ENCODE data around the gene COL4A6.
A peak's percentile ranks its signal among the peaks of the same experiment; 100 is the strongest.

The COL4A6 gene

DNA sequence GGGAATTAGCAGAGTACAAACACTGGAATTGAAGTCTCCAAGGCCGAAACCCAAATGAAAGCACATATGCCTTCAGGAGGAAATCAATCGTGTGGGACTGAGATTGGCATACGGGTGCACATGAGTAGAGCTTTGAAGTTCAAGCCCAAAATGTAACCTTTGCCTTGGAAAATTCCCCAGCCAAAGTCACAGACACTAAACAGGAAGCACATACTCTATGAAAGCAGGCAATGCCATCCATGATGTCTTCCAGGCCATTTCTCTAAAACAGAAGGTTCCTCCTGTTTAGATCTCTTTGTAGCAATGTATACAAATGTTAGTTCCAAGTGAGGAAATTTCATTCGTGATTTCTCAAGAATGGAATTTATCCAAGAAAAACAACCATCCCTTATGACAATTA, 162.5 kb downstream of the COL4A6 start:
- no peak for DNase-seq

DNA sequence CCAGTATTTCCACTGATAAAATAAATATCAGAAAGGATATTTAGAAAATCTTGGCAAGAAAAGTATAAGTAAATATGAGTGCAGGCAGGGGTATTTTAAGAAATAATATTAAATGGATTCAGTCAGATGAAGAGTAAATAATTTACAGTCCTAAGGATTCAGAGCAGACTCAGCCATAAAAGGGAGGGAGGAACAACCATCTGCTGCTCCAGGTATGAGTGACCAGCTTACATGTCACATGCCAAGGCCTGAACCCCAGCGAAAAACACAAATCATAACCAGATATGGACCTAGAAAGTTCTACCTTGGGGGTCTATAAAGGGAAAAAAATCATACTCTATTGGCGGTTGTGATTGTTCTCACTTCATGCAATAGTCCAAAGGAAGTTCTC, 166.8 kb downstream of the COL4A6 start:
- no peak for DNase-seq

DNA sequence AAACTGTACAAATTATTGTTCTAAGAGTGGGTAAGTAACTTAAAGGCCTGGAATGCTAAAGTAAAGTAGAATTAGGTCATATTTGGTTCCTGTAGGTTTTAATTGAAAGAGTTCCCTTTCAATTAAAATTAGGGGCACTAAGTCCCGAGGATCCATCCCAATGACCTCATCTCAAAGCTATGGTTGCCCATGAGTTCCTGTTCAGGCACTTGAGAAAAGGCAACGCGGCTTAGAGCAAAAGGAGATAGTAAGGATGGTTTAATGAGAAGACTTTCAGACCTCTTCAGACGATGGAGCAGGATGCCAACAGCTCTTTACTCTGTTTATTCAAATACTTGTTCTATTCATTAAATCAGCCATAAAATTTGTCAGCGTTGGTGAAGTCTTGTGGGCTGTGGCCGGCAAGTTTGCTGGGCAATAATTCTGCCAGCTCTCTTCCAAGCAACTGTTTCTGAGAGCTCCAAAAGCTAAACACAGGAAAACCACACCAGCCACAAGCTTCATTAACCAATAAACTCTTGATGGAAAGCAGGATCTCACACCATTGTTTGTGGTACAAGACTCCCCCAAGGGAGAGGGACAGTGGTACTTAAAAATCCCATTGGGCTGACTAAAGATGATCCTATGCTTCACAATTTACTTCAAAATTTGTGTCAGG, 167.4 kb downstream of the COL4A6 start:
- DNase-seq: no peak

DNA sequence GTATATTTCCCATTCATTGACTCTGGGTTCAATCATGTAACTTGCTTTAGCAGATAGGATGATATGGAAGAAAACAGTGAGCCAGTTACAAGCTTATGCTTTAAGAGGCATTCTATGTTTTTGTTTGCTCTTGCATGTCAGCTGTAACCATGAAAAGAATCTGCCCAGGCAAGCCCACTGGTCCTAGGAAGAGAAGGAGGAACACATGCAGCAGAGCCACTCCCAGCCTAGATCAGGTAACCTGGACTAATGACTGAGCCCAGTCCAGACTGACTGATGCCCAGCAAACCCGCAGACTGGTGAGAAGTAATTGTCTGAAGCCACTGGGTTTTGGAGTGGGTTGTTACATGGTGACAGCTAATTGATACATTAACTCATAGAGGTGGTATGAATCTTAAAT, 167.9 kb downstream of the COL4A6 start:
- DNase-seq: no peak

DNA sequence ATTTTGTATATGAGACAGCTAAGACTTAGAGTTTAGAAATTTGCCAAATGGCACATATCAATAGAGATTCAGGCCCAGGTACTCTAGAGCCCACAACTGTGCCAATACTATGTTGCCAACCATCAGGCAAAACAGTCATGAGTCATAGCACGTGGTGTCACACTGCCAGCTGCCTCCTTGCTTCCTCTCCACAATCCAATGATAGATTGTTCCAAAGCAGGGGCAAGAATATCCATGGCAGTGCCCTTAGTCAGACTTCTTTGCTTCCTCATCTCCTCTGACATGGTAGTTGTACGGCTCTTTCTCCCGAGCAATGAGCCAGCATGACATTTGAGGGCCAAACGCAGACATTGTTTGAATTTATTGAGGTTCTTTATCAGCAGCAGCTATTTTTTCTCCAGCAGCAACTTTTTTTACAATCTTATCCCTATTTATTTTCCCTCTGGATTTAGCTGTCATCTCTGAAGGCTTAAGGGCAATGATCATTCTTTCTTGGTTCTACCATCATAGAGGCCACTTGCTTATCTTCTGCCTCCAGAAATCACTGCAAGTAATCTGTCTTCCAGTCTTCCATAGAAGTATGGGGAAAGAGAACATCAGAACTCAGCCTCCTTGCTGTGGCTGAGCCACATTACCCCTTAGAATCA, 169.7 kb downstream of the COL4A6 start:
- DNase-seq: no peak

DNA sequence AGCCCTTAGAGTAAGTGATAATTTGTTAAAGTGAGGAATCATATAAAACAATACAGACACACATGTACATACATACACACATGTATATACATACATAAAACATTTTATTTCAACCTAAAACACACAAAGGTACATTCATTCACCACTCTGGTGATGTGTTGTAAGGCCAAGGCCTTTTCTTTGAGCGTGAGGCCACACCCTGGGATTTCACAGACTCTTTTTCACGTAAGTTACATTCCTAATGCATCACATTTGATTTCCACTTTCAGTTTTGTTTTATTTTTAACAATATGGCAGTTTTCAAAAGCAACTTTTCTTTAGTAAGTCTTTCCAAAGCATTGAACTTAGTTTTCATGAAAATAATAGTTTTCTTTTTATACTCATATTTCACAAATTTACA, 170.7 kb downstream of the COL4A6 start:
- no peak for DNase-seq

DNA sequence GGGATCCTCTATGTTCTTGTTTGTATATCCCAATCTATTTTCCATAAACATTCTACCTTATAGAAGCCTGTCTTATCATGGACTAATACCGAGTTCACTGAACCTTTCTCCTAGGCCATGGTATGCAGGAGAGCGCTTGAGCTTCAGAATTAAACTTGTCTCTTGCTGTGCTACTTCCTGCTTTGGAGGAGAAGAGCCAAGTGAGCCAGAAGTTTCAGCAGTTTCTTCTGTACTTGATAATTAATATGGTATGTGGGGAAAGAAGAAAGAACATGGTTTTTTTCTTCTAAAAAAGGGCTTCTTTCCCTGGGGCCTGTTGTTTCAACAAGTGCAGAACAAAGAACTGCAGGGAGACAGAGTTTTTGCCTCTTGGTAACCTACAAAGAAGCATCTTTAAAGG, 173.8 kb downstream of the COL4A6 start:
- no peak for DNase-seq

DNA sequence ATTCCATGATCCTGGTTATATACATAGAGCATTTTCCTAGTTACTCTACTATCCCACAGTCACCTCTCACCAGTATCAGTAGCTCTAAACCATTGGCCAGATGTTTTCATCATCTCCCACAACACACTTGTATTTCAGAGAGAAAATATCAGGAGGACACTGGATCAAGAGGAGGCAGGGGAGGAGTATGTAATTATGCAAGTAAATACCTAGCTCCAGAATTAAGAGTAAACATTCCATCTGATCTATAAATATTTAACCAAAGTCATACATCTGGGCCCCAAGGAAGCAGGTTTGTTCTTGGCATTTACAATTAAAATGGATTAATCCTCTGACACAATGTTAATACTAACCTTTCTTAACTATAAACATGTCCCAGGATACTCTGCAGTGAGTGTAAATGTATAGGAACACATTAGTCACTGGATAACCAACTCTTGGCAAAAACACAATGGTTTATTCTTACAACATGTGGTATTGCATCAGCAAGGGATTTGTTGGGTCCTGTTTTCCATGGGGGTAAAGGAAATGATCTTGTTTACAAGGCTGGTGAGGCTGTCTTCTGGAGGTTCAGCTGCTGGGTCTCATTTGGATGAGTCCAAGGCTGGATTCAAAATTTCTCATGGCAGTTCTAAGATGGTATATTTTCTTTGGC, 176.5 kb downstream of the COL4A6 start:
- DNase-seq: no peak

DNA sequence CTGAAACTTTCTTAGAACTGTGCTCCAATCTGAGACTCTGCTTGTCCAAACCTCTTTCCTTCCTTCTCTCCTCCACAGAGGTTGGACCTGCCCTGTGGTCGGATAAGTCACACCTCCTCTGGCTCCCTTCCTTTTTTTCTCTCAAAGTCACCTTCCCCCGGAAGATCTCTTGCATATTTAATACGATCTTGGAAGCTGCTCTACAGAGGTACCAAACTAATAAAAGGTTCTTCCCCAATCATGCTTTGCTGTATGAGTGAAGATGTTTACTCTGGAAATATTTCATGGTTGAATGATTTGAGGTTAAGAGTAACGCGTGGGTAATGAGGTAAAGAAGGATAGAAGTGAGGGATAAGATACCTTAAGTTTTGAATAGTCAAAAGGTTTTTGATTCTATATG, 180.7 kb downstream of the COL4A6 start:
- DNase-seq: no peak

DNA sequence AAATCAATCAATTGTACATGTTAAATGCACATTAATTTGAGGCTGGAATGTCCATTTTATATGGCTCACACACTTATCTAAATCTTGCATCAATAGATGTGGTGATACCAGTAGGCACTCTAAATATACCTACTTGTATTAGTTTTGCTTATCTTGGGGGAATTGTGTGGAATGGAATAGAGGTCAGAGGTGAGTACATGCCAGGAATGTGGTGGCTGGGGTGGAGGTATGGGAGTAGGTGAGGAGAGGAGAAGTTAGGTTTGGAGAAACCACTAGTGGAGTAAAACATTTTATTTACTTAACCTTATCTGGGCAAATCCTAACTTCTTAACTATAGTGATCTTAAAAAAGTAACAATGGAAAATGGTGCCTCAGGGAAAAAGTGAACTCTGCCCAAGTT, 183.6 kb downstream of the COL4A6 start:
- no peak for DNase-seq

DNA sequence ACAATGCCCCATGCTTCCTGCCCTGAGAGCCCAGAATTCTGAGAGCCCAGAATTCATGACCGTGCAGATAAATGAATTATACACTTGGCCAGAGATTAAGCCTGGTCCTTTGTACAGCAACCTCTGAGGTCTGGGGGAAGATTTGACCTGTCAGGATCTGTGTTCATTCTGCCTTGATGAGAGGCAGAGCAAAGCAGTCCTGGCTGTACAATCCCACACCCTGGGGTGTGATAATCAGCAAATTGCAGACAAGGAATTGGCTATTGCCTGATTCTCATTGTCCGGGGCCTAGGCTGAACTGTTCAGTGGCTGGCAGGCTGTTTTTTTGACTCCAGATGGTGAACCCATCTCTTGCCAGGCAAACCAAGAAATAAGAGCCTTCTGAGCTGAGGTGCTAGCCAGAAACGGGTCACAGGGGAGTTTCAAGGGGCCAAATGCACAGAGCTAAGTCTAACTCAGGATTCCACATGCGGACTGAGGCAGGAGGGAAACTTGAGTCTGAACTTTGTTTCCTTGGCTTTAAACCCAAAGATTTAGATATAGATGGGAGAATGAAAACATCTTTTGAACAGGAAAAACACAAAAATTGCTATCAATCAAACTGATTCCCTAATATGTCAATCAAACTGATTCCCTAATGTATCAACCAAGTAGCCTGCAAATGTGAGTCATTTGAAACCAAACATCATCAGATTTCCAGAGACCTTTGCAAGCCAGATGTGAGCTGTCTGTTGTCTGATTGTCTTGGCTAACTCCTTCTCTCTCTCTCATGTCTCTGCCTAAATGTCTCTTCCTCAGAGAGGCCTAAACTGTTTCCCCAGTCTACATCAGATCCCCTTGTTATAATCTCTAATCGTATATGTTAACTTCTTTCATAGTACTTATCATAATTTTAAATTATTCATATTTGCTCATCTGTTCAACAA, 187.3 kb downstream of the COL4A6 start:
- DNase-seq: no peak

DNA sequence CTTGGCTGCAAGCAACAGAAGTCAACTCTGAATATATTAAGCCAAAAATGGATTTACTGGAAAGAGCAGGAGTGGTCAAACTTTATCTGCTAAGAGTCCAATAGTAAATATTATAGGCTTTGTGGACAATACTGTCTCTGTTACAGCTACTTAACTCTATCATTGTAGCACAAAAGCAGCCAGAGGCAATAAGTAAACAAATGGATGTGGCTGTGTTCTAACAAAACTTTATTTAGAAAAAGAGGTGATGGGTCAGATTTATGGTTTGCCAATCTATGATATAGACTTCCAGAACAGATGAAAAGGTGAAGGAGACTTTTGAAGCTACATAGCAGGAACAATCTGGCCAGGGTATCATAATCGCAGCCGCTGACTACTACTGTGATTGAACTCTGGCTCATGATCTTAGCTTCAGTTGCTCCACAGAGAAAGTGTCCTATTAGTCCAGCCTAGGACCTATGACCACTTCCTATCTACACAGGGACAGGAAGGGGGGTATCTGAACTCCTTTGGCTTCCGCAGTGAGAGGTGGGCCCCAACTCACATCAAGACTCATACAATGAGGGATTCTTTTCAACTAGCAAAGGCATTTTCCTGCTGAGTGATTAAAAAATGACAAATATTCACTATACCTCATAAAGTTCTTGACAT, 191.8 kb downstream of the COL4A6 start:
- no peak for DNase-seq

DNA sequence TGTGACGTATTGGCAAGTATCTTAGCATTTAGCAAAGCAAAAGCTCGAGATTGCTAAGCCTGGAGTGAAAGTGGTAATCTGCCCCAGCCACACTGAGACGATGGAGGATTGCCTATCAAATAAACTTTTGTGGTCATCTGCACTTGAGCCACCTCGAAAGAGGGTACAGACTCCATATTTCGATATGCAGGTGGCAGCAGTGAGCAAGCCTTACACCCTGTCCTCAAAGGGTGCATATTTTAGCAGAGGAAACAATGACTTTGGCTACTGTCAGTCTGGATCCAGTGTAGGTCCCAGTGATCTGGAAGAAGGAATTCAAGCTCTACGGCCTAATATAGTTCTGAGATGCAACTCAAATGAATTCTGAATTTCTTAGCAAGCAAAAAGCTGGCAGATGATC, 192.8 kb downstream of the COL4A6 start:
- no peak for DNase-seq

DNA sequence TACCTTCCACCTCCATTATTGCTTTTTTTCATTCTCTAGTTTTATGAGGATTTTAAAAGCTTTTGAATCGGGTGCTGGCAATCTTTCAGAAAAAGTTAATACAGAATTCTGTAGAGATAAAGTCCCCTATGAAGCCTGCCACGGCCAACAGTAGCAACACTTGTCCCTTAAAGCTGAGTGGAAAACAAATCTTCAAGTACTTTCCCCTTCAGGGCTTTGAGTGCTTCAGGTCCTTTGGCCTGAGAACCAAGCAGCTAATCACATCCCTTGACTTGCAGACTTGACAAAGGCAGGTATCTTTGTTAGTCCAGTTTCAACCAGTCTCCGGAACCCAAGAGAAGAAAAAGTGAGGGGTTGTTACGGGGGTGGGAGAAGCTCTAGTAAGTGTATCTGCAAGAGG, 202.2 kb downstream of the COL4A6 start:
- no peak for DNase-seq

DNA sequence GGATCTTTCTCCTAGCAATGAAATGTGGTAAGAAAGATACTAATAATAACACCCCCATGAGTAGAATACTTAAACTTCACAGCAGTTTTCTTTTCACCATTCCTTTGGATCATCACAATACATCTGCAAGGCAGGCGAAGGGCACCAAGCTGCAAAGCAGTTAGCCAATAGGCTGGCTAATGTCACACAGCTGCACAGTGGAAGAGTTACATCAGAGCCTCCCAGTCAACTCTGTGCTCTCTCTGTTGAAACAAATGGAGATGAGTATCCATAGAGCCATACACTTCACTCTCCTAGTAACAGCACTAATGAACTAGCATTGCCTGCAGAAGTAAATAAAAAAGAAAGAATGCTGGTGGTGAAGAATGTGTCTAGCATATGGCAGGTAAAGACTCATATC, 207.6 kb downstream of the COL4A6 start:
- no peak for DNase-seq

DNA sequence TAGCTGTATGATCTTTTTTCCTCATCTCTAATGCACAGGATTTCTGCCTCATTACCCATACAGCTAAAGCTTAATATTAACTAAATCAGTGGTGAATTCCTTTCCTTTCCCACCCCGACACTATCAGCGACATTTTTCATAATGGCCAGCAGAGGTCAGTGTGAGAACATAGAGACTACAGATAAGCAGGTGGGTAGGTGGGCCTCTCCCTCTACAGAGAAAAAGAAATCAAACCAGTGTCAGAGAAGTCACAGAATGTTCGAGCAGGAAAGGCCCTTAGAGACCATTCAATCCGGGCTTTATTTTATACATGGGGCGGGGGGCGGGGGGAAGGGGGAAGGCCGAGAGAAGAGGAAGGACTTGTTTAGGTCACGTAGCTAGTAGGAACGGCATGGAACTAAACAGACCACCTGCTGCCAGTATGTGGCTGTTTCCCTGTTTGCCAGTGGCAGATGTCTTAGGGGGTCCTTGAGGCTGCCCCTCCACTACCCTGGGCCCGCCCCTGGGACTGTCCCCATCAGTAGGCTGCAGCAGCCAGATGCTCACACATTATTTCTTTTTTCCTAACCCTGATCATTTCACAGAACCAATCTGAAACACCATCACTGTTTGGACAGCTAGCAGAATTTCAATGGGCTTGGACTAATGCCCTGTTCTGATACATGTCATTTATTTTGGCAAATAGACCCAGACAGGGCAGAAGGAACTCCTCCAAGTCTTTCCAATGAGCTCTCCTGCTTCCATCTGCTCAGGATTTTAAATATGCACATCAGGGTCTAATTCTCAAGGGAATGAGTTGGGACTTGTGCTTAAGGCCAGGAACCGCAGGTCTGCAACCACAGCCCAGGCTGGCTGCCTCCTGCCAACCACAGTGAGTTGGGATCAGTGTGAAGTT, 213.2 kb downstream of the COL4A6 start:
- no peak for DNase-seq

DNA sequence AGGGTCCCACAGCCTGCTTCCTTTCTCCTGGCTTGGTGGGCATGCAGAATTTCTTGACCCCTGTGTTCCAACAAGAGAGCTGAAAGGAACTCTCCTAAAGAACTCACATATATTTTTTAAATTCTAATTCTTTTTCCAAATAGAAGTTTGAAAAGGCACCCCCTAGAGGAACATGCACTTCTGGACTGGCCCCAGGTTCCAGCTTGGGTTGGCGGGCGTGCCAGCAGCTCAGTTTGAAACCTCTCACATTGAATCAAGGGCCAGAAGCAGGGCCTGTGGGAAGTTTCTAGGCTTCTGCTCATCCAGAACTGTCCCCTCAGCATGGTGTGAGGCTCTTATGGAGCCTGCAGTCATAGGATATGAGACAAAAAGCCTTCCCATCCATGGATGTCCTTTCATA, 214.0 kb downstream of the COL4A6 start:
- peak in 1 of 58 donors; percentile 0 for DNase-seq

DNA sequence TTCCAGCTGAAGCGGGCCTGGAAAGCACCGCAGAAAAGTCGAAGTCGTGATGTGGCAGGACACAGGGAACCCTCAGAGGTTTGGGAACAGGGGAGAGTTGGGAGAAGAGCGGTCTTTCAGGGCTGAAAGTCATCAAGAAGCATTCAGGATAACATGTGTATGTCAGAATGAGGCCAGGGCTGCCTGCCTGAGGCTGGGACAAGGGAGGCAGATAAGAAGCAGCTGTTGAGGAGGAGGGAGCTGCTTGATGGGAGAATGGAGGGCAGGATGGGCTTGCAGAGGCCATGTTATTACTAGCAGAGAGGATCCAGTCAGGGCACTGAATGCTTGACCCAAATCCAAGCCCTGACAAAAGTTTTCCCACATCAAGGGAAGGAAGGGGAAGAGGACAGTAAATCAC, 214.6 kb downstream of the COL4A6 start:
- DNase-seq: no peak

DNA sequence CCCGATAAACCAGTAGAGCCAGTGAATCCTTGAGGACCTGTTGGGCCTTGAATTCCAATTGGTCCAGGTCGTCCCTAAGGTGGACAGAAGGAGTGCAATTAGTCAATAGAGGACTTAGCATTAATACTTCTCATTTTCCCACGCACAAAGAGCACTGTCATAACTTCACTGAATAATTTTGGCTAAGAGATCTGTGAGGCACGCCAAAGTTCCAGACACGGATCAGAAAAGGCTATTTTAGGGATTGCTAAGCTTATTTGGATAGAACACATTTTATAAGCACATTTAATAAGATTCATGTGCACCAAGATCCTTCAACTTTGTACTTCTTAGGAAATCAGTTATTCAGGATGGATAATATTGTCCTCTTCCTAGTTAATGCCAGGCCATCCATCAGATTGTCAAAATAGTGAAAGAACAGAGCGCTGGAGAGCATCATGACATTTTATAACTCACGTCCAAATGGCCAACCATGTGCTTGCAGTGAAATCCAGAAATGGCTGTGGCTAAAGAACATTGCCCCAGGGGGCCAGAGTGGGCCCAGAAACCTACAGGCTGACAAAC, 216.8 kb downstream of the COL4A6 start:
- no peak for DNase-seq
